ENCODE results near the gene ZNF526.

Gene ZNF526

DNA sequence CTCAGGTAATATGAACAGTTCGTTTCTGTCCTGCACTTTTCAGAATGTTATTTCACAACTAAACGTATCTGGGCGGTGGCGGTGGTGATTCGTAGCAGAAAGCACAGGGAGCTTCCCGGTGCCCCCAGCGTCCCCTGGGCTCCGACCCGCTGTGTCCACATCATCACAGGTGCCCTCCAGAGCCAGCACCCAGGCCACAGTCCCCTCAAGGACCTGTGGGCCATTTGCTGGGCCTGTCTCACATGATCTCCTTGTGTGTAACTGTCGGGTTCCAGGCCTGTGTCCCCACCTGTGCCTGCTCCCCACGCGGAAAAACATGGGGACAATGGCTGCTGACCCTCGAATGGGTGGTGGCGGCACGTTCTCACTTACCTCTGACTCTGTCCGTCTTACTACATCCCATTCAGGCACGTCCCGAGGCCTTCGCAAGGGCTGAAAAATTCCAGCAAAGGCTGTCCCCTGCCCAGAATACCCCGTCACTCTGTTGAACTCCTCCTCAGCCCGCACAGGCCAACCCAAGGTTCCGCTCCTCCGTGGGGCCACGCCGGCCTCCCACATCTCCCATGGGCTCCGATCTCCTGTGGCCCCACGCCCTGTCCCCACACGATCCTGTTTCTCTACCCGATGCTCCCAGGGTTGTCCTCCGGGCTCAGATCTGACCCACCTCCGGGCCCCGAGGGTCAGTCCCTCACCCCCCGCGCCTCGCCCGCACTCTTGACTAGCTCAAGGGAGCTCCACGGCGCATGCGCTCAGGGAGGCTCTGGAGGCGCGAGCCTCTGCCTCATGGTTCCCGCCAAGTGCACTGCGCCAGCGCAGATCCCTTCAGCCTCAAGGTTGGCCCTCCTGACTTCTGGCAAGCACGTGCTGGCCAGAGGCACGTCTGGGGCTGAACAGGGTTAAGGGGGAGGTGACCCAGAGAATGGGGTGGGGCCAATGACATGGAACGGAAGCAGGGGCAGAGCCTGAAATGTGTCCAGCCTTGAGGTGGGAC lies 23.8 kb upstream of the ZNF526 start:
- DNase-seq (ENCODE audit: low read depth) = no peak

GRCh38 chr19:42197375-42197817 lies 22.7 kb upstream of the ZNF526 start:
- no peak for DNase-seq (ENCODE audit: low read depth)

- DNase-seq (ENCODE audit: low read depth) = peak; percentile 80
Observed at GRCh38 chr19:42198676-42199439, 21.3 kb upstream of the ZNF526 start.

- DNase-seq (ENCODE audit: low read depth) = peak; percentile 96
Observed at GRCh38 chr19:42199440-42200115, 20.5 kb upstream of the ZNF526 start.

DNA sequence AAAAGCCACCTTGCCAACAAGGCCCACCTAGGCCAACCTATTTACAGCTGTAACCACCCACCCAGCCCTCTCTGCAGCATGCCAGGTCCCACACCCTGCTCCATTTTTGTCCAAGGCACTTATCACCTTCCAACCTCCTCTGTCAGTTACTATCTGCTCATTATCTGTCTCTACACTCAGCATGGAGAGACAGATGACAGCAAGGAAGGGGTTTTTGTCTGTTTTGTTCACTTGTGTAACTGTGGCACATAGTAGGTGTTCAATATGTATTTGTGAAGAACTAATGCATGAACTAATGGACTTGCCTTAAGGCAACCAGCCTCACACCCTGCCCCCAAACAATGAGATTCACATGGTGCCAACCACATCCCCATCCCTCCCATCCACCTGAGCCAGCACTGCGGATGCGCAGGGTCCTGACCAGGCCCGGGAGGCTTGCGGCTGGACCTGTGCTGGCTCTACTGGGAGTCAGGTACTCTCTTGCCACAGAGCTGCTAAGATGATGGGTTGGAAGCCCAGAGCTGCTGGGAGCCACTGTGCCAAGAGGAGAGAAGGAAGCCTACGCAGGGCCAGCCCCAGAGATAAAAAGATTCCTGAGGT lies 19.9 kb upstream of the ZNF526 start:
- DNase-seq (ENCODE audit: low read depth) = no peak

DNA sequence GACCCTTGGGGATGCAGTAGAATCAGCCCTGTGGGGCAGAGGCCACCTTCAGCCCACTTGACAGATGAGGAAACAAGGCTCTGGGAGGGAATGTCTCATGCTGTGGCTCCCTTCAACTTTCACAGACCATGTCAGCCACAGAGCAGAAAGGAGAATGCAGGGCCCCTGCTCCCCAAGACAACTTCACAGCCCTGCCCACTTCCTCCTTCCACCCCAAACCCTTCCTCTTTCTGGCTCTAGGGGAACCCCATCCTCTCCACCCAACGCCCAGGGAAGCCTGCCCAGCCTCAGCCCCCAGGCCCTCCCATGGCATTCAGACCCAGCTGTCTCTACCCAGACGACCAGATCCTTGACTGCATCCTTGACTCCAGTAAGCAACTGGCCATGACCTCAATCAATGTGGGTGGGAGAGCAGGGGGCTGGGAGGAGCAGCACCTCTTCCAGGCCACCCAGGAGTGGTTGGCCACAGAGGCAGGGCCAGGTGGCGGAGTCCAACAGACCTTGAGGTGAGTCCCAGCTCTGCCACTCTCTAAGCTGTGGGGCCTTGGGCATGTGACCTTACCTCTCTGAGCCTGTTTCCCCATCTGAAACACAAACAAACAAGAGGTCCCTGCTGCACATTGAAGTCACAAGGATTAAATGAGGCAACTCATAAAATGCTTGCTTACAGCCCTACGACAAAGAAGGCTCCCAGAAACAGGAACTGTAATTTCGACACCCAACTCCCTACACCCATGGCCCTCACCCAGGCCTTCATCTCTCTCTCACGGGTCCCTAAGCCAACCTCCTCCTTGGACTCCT lies 18.4 kb upstream of the ZNF526 start:
- DNase-seq (ENCODE audit: low read depth) = no peak

DNA sequence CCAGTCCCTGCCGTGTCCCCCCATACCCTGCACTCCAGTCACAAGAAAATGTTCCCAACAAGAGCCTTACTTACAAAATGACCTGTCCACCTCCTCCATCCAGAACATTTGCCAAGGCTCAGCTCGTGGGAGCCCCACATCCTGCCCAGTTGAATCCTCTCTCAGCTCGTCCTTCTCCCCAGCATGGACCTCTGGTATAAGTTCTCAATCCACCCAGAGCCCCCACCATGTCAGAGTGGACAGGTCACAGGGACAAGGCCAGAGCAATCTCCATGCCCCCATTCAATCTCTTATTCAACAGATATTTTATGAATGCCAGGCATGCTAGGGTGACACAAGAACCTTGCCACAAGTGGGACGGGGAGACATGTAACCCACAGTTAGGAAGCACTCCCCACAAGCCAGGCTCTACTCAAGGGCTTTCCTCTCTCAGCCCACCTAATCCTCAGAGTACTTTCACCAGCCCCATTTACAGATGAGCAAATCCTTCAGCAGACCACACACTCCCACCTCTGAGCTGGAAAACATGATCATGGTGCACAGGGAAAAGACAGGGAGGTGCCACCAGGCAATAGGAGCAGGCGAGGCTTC lies 17.7 kb upstream of the ZNF526 start:
- no peak for DNase-seq (ENCODE audit: low read depth)

DNA sequence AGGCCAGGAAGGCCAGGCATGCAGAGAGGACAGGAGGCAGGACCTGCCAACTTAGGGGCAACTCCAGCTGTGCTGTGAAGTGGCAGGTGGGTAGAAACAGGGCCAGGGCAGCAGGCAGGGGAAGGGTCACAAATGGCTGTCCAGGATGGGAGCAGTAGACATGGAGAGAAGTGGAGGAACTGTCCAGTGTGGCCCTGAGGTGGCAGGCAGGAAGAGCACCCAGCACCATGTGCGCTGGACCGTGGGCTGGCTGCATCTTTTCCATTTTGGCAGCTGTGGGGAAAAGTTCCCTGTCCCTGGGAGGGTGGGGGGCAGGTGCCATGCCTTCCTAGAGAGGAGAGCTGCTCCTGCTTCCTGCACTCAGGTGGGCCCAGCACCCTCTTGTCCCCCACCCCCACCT lies 16.4 kb upstream of the ZNF526 start:
- no peak for DNase-seq (ENCODE audit: low read depth)

DNA sequence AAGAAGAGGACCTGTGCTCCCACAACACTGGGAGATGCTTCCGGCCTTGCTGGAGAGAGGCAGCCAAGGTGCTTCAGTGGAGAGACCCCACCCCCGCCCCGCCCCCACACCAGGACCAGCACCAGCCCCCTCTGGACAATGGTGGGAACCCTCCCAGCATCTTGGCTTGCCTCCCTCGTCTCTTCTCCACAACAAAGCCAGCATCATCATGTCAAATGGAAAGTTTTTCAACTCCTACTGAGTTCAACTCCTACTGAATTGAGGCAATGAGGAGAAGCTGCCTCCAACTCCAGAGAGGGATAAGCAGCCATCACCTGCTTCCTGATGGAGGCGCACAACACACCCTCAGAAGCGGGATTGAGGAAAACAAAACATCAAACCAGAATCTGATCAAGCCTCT lies 15.4 kb upstream of the ZNF526 start:
- no peak for DNase-seq (ENCODE audit: low read depth)

DNA sequence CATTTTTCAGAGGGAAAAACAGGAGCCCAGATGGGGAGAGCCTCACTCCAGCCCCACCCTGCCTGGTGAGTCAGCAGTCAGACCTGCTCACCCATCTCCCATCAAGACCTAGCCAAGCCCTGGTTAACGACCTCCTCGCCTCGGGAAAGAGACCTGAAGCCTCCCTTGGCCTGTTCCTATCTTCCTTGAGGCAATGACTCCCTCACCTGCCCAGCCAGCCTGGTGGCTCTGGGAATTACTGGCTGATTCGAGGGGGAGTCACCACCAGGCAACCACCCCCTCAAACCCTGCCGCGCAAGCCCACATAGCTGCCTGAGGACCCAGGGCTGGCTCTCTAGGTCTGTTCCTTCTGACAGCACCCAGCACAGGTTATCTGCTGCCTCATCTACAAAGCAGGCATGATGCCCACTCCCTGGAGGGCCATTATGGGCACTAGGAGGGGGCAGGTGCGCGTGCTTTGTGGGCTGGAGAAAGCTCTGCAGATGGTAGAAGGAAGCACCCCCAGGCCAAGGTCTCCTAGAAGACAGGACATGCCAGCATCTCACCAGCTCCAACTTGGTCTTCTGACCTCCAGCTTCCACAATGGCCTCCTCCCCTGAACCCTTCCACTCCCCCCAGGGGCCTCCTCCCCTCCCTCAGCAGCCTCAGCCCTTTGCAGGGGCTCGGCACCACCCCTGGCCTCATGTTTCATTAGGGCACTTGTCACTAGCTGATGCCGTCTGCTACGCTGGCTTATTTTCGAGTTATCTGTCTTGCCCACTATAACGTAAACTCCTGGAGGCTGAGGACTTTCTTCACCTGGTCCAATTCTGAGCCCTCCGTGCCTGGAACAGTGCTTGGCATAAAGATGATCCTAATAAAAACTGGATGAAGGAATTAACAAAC lies 13.0 kb upstream of the ZNF526 start:
- no peak for DNase-seq (ENCODE audit: low read depth)

DNA sequence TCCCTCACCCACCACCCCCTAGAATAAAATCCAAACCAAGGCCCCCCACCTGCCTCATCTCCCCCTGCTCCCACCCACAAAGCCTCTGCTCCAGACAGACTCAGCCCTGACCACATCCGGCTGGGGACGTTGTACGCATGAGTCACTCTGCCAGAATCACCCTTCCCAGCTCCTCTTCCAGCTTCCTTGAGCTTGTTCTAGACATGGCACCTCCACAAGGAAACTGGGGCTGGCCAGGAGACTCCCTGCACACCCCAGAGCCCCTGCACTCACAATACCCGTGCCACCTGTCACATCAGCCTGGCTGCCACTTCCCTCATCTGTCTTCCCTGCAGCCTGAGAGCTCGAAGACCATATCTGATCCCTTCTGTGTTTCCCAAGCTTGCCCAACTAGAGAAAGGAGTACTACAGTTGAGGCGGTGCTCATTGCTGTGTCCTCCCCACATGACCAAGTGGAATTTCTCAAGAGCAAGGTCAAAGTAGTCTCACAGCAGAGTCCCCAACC lies 12.3 kb upstream of the ZNF526 start:
- DNase-seq (ENCODE audit: low read depth) = no peak

- DNase-seq (ENCODE audit: low read depth) = no peak
Observed at GRCh38 chr19:42208612-42209011, 11.5 kb upstream of the ZNF526 start.

DNA sequence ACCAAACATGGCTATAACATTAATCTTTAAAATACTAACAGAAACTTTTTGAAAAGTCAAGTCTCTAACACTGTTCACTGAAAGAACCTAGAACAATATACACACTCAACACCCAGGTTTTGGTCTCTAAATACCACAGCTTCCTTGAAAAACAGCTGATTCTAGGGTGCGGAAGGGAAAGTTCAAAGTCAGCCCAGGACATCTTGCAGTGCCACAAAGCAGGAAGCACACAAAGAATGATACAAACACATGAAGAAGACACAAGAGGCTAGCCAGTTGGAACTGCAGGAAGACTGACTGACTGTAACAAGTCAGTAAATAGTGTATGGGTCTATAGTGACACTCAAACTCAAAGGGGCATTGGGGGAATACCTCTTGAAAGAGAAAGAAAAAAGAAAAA lies 7.2 kb upstream of the ZNF526 start:
- DNase-seq (ENCODE audit: low read depth) = no peak

GRCh38 chr19:42214810-42215485 lies 5.2 kb upstream of the ZNF526 start:
- DNase-seq (ENCODE audit: low read depth) = no peak

DNA sequence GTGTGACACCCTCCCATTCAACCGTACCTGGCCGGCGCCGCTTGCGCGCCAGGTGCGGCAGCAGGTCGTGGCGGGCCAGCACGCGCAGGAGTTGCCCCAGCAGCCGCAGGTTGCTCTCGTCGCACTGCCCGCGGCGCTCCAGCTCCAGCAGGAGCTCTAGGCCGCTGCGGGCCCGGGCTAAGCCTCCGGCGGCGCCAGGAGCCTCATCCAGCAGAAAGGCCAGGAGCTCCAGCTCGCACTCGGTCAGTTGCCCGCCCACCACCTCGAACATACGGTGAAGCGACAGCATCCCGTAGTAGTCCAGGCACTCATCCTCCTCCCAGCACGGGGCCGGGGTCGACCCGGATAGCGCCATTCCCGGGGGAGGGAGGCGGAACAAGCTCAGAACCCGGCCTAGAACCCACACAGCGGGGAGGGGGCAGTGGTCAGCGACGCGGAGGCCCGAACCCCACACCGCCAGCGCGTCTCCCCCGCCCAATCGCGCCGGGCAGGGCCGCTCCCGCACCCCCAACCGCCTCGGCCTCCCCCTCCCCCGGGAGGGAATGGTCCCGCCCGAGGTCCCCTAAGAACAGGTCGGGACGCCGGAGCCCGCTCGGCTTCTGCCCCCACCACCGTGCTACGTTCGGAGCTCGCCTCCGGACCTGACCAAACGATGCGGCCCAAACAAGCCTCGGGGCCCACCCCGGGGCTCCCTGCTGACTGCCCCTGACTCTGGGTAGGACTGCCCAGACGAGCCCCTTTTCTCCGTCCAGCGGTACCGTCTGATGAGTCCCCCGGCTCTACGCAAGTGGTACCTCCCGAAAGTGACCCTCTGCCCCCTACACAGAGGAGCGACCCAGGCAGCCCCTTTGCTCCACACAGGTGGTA lies 3.2 kb upstream of the ZNF526 start:
- DNase-seq (ENCODE audit: low read depth) = no peak

GRCh38 chr19:42217520-42218437 lies 2.3 kb upstream of the ZNF526 start, which contains the start of gene DEDD2:
Gene DEDD2 (minus strand): TSS chr19:42217677. CDS start chr19:42217007, 670 bp downstream.
- peak; percentile 95 for DNase-seq (ENCODE audit: low read depth)

- no peak for DNase-seq (ENCODE audit: low read depth)
Observed at GRCh38 chr19:42220751-42221097, 612 bp downstream of the ZNF526 start.
